Cerebellar nuclear complex (tissue), 1 donor: ENCODE measurements around the gene USP13.
A peak's percentile ranks its signal among the peaks of the same experiment; 100 is the strongest.
"Not testable (repeated sequence)": the region's sequence is repeated elsewhere in the genome, so short reads cannot be mapped to it uniquely, and the experiment has no call there.

Experiments
- DNase-seq, 2 experiments: peaks; one replicate each; lab custom pipeline; 2025; lab: John Stamatoyannopoulos, UW

USP13 gene

GRCh38 chr3:179658606-179659005 lies 5.8 kb downstream of the USP13 start:
- no peak for DNase-seq

- DNase-seq, result no peak
These were observed 8.0 kb downstream of the USP13 start for GRCh38 chr3:179660872-179661271.

GRCh38 chr3:179661777-179662176 lies 8.9 kb downstream of the USP13 start:
- no peak for DNase-seq

- no peak for DNase-seq
These were observed 10.3 kb downstream of the USP13 start for GRCh38 chr3:179663093-179663492.

- DNase-seq, result no peak
These were observed 13.2 kb downstream of the USP13 start for GRCh38 chr3:179666030-179666429.

GRCh38 chr3:179666436-179667035 lies 13.7 kb downstream of the USP13 start:
- DNase-seq, result peak; percentile 2 to 44

- no peak for DNase-seq
These were observed 15.6 kb downstream of the USP13 start for GRCh38 chr3:179668429-179668828.

- DNase-seq, result no peak
These were observed 17.5 kb downstream of the USP13 start for GRCh38 chr3:179670311-179670710.

GRCh38 chr3:179671309-179671708 lies 18.5 kb downstream of the USP13 start:
- no peak for DNase-seq

GRCh38 chr3:179671747-179672242 lies 19.0 kb downstream of the USP13 start:
- no peak for DNase-seq

- no peak for DNase-seq
These were observed 20.1 kb downstream of the USP13 start for GRCh38 chr3:179672918-179673317.

- DNase-seq, result no peak
These were observed 20.7 kb downstream of the USP13 start for GRCh38 chr3:179673523-179673922.

GRCh38 chr3:179676081-179676480 lies 23.2 kb downstream of the USP13 start:
- no peak for DNase-seq

GRCh38 chr3:179677884-179678283 lies 25.0 kb downstream of the USP13 start:
- no peak for DNase-seq

- no peak for DNase-seq
These were observed 28.8 kb downstream of the USP13 start for GRCh38 chr3:179681492-179682263.

- no peak for DNase-seq
These were observed 29.7 kb downstream of the USP13 start for GRCh38 chr3:179682426-179683080.

GRCh38 chr3:179683286-179683685 lies 30.4 kb downstream of the USP13 start:
- DNase-seq, result not testable (repeated sequence)

GRCh38 chr3:179687967-179688535 lies 35.2 kb downstream of the USP13 start:
- no peak for DNase-seq

GRCh38 chr3:179688850-179689249 lies 36.0 kb downstream of the USP13 start:
- no peak for DNase-seq

GRCh38 chr3:179694731-179695130 lies 41.9 kb downstream of the USP13 start:
- DNase-seq, result no peak

- no peak for DNase-seq
These were observed 43.0 kb downstream of the USP13 start for GRCh38 chr3:179695672-179696313.

- DNase-seq, result no peak
These were observed 45.0 kb downstream of the USP13 start for GRCh38 chr3:179697736-179698332.
